ENCODE measurements around the gene ADNP. TPM values are rescaled to one million over a fixed set of nuclear protein-coding genes. Genes with fewer than 3 reads are reported as not detected.

Gene ADNP
- total and polyA plus RNA-seq, 2 donors from 2014 or later = 32.0 to 66.7 TPM

DNA sequence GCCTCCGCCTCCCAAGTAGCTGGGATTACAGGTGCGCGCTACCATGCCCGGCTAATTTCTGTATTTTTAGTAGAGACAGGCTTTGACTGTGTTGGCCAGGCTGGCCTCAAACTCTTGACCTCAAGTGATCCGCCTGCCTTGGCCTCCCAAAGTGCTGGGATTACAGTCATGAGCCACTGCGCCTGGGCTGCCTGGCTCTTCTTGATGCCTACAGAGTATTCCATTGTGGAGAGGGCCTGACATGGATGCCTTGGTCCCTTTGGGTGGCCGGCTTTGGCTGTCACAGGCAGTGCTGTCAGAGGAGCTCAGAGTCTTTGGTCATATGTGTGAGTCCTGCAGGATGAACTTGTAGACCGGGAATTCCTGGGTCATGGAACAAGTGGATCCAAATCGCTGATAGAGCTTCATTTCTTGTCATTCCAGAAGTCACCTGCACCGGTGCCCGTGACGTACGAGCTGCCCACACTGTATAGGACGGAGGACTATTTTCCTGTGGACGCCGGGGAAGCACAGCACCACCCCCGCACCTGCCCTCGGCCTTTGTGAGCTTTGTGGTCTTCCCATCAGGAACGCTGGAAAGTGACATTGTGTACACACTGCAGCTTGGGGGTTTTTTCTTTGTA is 55.1 kb downstream of the ADNP start:
- H3K27ac ChIP-seq (ENCODE audit: low read depth in 2 of 2, low read length in 2 of 2) = no peak overlapping the region
- DNase-seq = no peak
- H3K9me3 ChIP-seq (ENCODE audit: control insufficient read depth in 2 of 3, insufficient read depth in 1 of 3, low read length in 3 of 3) = no peaks in the 10 kb centered on the region
- no peaks in the 10 kb centered on the region for H3K4me1 ChIP-seq (ENCODE audit: control insufficient read depth in 2 of 3, insufficient read depth in 2 of 3, low read depth in 1 of 3, low read length in 3 of 3)
- H3K9ac ChIP-seq (ENCODE audit: low read length in 3 of 3) = no peak overlapping the region
- FAIRE-seq = no peak
- intact Hi-C loops (cut with DNase I) = no loop called here
- H3K4me3 ChIP-seq (ENCODE audit: low read length in 3 of 3) = no peak overlapping the region
- TF ChIP-seq, protein P1, sequence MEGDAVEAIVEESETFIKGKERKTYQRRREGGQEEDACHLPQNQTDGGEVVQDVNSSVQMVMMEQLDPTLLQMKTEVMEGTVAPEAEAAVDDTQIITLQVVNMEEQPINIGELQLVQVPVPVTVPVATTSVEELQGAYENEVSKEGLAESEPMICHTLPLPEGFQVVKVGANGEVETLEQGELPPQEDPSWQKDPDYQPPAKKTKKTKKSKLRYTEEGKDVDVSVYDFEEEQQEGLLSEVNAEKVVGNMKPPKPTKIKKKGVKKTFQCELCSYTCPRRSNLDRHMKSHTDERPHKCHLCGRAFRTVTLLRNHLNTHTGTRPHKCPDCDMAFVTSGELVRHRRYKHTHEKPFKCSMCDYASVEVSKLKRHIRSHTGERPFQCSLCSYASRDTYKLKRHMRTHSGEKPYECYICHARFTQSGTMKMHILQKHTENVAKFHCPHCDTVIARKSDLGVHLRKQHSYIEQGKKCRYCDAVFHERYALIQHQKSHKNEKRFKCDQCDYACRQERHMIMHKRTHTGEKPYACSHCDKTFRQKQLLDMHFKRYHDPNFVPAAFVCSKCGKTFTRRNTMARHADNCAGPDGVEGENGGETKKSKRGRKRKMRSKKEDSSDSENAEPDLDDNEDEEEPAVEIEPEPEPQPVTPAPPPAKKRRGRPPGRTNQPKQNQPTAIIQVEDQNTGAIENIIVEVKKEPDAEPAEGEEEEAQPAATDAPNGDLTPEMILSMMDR (IDR thresholded peaks at IDR 0.05; ENCODE audit: borderline replicate concordance, extremely low read depth, insufficient read depth) = no peak
- H3K36me3 ChIP-seq (ENCODE audit: control insufficient read depth in 2 of 3, insufficient read depth in 3 of 3, low read length in 3 of 3) = no peaks in the 10 kb centered on the region
- H3K27me3 ChIP-seq (ENCODE audit: control insufficient read depth, insufficient read depth, low read length) = no peaks in the 10 kb centered on the region

DNA sequence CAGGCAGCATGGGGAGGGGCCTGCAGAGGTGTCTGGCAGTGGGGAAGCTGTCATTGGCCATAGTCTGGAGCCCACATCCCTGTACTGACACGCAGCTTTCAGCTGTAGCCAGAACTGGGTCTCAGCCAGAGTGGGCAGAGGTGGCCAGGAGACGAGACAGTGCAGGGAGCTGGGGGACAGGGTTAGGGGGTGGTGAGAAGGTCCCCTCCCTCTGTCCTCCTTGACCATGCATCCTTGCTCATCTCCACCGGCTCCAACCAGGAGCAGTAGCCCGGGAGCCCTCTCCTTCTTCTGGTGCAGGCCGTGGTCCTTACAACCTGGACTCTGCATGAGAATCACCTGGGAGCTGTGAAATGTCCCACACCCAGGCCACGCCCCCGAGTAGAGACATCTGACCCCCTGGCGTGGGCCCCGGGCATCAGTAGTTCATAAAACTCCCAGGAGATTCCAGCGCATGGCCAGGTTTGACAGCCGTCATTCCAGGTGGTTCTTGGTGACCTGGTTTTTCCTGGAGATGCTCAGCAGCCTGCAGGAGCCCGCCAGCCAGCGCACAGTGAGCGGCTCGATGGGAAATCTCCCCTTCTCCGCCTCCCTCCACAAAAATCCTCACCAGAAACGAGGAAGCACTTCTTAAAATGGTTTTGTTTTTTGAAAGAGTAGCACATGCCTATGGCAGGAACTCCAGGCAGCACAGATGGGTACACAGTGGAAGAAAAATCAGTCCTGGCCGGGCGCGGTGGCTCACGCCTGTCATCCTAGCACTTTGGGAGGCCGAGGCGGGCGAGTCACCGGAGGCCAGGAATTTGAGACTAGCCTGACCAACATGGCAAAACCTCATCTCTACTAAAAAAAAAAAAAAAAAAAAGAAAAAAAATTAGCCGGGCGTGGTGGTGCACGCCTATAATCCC is 56.2 kb downstream of the ADNP start:
- TF ChIP-seq, protein P1 (IDR thresholded peaks at IDR 0.05; ENCODE audit: borderline replicate concordance, extremely low read depth, insufficient read depth) = no peak

DNA sequence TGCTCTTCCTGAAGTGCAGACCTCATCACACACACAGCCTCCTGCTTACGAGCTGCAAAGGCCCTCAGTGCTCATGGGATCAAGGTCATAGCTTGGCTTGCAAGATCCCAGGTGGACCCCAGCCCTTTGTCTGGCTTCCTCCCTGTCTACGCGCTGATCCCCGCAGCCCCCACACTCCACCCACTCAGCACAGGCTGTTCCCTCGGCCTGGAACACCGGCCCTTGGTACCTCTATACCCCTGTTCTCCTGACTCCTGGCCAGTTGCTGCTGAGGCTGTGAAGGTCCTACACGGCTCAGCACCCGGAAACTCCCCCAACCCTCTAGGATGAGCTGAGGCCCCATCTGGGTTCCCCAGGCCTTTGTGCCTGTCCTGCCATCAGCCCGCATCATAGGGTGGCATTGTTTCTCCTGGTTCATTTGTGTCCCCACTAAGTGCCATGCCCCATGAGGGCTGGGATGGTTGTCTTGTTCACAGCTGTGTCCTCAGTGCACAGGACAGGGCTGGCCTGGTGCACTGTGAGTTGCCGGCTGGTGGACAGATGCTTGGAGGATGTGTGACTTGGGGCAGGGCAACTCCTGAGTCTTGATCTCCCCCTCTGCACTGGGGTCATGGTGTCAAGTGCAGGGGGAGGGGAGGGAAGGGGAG is 57.0 kb downstream of the ADNP start:
- H3K27ac ChIP-seq (ENCODE audit: low read depth in 2 of 2, low read length in 2 of 2) = no peak overlapping the region
- no peak for FAIRE-seq
- no peaks in the 10 kb centered on the region for H3K36me3 ChIP-seq (ENCODE audit: control insufficient read depth in 2 of 3, insufficient read depth in 3 of 3, low read length in 3 of 3)
- no peaks in the 10 kb centered on the region for H3K4me1 ChIP-seq (ENCODE audit: control insufficient read depth in 2 of 3, insufficient read depth in 2 of 3, low read depth in 1 of 3, low read length in 3 of 3)
- DNase-seq = no peak
- H3K4me3 ChIP-seq (ENCODE audit: low read length in 3 of 3) = no peak overlapping the region
- TF ChIP-seq, protein P1 (IDR thresholded peaks at IDR 0.05; ENCODE audit: borderline replicate concordance, extremely low read depth, insufficient read depth) = no peak
- H3K9ac ChIP-seq (ENCODE audit: low read length in 3 of 3) = no peak overlapping the region
- intact Hi-C loops (cut with DNase I) = no loop called here
- no peaks in the 10 kb centered on the region for H3K27me3 ChIP-seq (ENCODE audit: control insufficient read depth, insufficient read depth, low read length)
- H3K9me3 ChIP-seq (ENCODE audit: control insufficient read depth in 2 of 3, insufficient read depth in 1 of 3, low read length in 3 of 3) = no peaks in the 10 kb centered on the region

More for the DNA sequence above, 56.2 kb downstream of the ADNP start:
- no peak for FAIRE-seq
- DNase-seq = no peak
- no peaks in the 10 kb centered on the region for H3K4me1 ChIP-seq (ENCODE audit: control insufficient read depth in 2 of 3, insufficient read depth in 2 of 3, low read depth in 1 of 3, low read length in 3 of 3)
- no peaks in the 10 kb centered on the region for H3K9me3 ChIP-seq (ENCODE audit: control insufficient read depth in 2 of 3, insufficient read depth in 1 of 3, low read length in 3 of 3)
- H3K36me3 ChIP-seq (ENCODE audit: control insufficient read depth in 2 of 3, insufficient read depth in 3 of 3, low read length in 3 of 3) = no peaks in the 10 kb centered on the region
- H3K4me3 ChIP-seq (ENCODE audit: low read length in 3 of 3) = no peak overlapping the region
- H3K9ac ChIP-seq (ENCODE audit: low read length in 3 of 3) = no peak overlapping the region
- H3K27ac ChIP-seq (ENCODE audit: low read depth in 2 of 2, low read length in 2 of 2) = no peak overlapping the region
- intact Hi-C loops (cut with DNase I) = no loop called here
- no peaks in the 10 kb centered on the region for H3K27me3 ChIP-seq (ENCODE audit: control insufficient read depth, insufficient read depth, low read length)
